Measurements from ENCODE around the gene NLRP5.

NLRP5 gene

DNA sequence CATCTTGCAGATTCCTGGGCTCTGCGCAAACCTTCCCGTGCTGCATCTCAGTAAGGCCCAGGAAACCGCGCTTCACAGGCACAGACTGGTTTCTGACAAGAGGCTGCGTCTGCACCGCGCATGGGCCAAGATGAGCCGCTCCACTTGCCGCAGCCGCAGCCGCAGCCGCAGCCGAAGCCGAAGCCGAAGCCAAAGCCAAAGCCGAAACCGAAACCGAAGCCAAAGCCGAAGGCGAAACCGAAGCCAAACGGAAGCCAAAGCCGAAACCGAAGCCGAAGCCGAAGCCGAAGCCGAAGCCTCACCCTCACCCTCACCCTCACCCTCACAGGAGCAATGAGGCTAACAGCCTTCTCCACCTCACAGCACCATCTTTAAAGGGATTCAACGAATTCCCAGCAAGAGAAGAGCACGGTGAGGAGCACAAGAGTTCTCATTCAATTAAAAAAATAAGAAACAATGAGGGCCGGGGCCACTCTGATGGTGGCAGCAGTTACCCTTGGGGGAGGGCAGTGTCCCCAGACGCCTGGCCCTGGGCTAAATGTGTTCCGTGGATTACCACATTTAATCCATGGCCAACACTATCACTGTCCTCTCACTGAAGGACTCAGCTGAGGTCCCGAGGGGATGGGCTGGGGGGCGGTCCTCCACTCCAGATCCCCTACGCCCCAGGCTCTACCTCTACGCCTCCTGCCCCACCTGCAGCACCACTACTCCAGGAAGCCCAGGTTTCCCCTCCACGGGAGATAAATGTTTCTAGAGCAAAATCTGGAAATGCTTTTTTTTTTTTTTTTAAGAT, 105.4 kb downstream of the NLRP5 start:
- Histone ChIP-seq H3K9me2 (replicated peaks; ENCODE audit: low read depth, low read length) (no peaks in the 10 kb centered on the region), H4K20me1 (ENCODE audit: insufficient read depth, low read length, poor library complexity, severe bottlenecking) (peaks cover 18% of the 10 kb centered on the region), H3K36me3 (ENCODE audit: insufficient read depth, low read length) (peaks cover 14% of the 10 kb centered on the region; the same call in 1 of the 2 replicates), H3K79me2 (ENCODE audit: insufficient read depth, low read length) (peaks cover 17% of the 10 kb centered on the region; the same call in 1 of the 2 replicates), H3K9ac (ENCODE audit: low read depth, low read length, poor library complexity, severe bottlenecking) (no peak overlapping the region), H3K4me3 (ENCODE audit: low read length, poor library complexity, severe bottlenecking) (no peak overlapping the region), H3F3A (ENCODE audit: low read depth) (no peaks in the 10 kb centered on the region), H3K9me3 (ENCODE audit: insufficient read depth, low read depth, low read length) (no peaks in the 10 kb centered on the region), H3K4me2 (ENCODE audit: low read depth, low read length, poor library complexity, severe bottlenecking) (no peak overlapping the region), H3K27me3 (ENCODE audit: insufficient read depth, low read length, poor library complexity, severe bottlenecking) (no peaks in the 10 kb centered on the region), H2AFZ (ENCODE audit: low read length) (no peak overlapping the region), H3K4me1 (ENCODE audit: insufficient read depth, low read length, poor library complexity, severe bottlenecking) (no peaks in the 10 kb centered on the region)
- TF ChIP-seq EZH2phosphoT487 (IDR thresholded peaks at IDR 0.05; ENCODE audit: borderline replicate concordance): no peak

DNA sequence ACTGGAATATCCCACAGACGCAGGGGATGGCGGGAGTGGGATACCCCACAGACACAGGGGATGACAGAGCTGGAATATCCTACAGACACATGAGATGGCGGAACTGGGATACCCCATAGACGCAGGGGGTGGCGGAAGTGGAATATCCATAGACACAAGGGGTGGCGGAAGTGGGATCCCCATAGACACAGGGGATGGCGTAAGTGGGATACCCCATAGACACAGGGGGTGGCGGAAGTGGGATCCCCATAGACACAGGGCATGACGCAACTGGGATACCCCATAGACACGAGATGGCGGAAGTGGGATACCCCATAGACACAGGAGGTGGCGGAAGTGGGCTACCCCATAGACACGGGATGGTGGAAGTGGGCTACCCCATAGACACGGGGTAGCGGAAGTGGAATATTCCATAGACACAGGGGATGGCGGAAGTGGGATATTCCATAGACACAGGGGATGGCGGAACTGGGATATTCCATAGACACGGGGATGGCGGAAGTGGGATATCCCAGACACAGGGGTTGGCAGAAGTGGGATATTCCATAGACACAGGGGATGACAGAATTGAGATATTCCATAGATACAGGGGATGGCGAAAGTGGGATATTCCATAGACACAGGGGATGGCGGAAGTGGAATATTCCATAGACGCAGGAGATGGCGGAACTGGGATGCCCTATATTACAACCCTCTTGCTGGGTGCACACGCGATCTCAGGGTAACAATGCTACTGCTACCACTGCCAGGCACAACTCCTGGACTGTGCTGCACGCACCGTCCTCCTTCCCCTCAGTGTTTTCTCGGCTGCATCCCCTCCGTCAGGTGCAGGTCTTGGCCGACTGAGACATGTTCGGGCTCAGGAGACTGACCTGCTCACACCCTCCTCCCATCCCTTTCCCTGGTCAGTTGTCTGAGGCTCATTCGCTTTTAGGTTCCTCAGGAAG, 106.4 kb downstream of the NLRP5 start:
- H3K9me3 ChIP-seq (ENCODE audit: insufficient read depth, low read depth, low read length): no peaks in the 10 kb centered on the region
- TF ChIP-seq, protein P1, sequence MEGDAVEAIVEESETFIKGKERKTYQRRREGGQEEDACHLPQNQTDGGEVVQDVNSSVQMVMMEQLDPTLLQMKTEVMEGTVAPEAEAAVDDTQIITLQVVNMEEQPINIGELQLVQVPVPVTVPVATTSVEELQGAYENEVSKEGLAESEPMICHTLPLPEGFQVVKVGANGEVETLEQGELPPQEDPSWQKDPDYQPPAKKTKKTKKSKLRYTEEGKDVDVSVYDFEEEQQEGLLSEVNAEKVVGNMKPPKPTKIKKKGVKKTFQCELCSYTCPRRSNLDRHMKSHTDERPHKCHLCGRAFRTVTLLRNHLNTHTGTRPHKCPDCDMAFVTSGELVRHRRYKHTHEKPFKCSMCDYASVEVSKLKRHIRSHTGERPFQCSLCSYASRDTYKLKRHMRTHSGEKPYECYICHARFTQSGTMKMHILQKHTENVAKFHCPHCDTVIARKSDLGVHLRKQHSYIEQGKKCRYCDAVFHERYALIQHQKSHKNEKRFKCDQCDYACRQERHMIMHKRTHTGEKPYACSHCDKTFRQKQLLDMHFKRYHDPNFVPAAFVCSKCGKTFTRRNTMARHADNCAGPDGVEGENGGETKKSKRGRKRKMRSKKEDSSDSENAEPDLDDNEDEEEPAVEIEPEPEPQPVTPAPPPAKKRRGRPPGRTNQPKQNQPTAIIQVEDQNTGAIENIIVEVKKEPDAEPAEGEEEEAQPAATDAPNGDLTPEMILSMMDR (conservative IDR thresholded peaks at IDR 0.05; ENCODE audit: low read length): no peak
- TF ChIP-seq EZH2phosphoT487 (IDR thresholded peaks at IDR 0.05; ENCODE audit: borderline replicate concordance): no peak
- H3F3A ChIP-seq (ENCODE audit: low read depth): no peaks in the 10 kb centered on the region
- H3K27me3 ChIP-seq (ENCODE audit: insufficient read depth, low read length, poor library complexity, severe bottlenecking): no peaks in the 10 kb centered on the region
- peaks cover 17% of the 10 kb centered on the region; the same call in 1 of the 2 replicates for H3K79me2 ChIP-seq (ENCODE audit: insufficient read depth, low read length)
- no peaks in the 10 kb centered on the region for H3K4me1 ChIP-seq (ENCODE audit: insufficient read depth, low read length, poor library complexity, severe bottlenecking)
- peaks cover 18% of the 10 kb centered on the region; the same call in 1 of the 2 replicates for H3K36me3 ChIP-seq (ENCODE audit: insufficient read depth, low read length)
- H3K9me2 ChIP-seq (replicated peaks; ENCODE audit: low read depth, low read length): no peaks in the 10 kb centered on the region
- H3K4me2 ChIP-seq (ENCODE audit: low read depth, low read length, poor library complexity, severe bottlenecking): no peak overlapping the region
- H4K20me1 ChIP-seq (ENCODE audit: insufficient read depth, low read length, poor library complexity, severe bottlenecking): peaks cover 18% of the 10 kb centered on the region
- no peak overlapping the region for H3K4me3 ChIP-seq (ENCODE audit: low read length, poor library complexity, severe bottlenecking)
- no peak overlapping the region for H2AFZ ChIP-seq (ENCODE audit: low read length)
- H3K9ac ChIP-seq (ENCODE audit: low read depth, low read length, poor library complexity, severe bottlenecking): no peak overlapping the region

DNA sequence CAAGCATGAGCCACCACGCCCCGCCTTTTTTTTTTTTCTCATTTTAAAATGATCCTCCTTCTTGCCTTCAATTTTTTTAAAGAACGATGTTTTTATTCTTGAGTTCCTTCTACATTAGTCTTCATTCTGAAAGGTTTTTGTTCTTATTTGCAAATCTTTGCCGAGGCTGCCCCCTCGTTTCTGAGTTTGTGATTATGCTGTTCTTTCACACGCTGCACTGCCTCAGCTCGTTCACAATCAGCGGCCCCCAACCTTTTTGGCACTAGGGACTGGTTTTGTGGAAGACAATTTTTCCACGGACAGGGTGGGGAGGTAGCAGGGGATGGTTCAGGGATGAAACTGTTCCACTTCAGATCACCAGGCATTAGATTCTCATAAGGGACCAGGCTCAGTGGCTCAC, 107.9 kb downstream of the NLRP5 start:
- peaks cover 26% of the 10 kb centered on the region; the same call in 1 of the 2 replicates for H3K36me3 ChIP-seq (ENCODE audit: insufficient read depth, low read length)
- no peaks in the 10 kb centered on the region for H3F3A ChIP-seq (ENCODE audit: low read depth)
- no peaks in the 10 kb centered on the region for H3K27me3 ChIP-seq (ENCODE audit: insufficient read depth, low read length, poor library complexity, severe bottlenecking)
- peaks cover 17% of the 10 kb centered on the region; the same call in 1 of the 2 replicates for H3K79me2 ChIP-seq (ENCODE audit: insufficient read depth, low read length)
- H2AFZ ChIP-seq (ENCODE audit: low read length): no peak overlapping the region
- peaks cover 11% of the 10 kb centered on the region for H4K20me1 ChIP-seq (ENCODE audit: insufficient read depth, low read length, poor library complexity, severe bottlenecking)
- H3K9ac ChIP-seq (ENCODE audit: low read depth, low read length, poor library complexity, severe bottlenecking): no peak overlapping the region
- TF ChIP-seq, protein P1 (conservative IDR thresholded peaks at IDR 0.05; ENCODE audit: low read length): no peak
- TF ChIP-seq EZH2phosphoT487 (IDR thresholded peaks at IDR 0.05; ENCODE audit: borderline replicate concordance): no peak
- no peaks in the 10 kb centered on the region for H3K9me2 ChIP-seq (replicated peaks; ENCODE audit: low read depth, low read length)
- H3K4me3 ChIP-seq (ENCODE audit: low read length, poor library complexity, severe bottlenecking): no peak overlapping the region
- no peak overlapping the region for H3K4me2 ChIP-seq (ENCODE audit: low read depth, low read length, poor library complexity, severe bottlenecking)
- no peaks in the 10 kb centered on the region for H3K9me3 ChIP-seq (ENCODE audit: insufficient read depth, low read depth, low read length)
- H3K4me1 ChIP-seq (ENCODE audit: insufficient read depth, low read length, poor library complexity, severe bottlenecking): no peaks in the 10 kb centered on the region

All from Loucy (cell line).